CD14-positive monocyte (primary cell): ENCODE measurements around the gene FEZ2. TPM values are rescaled to one million over a fixed set of nuclear protein-coding genes. Genes with fewer than 3 reads are reported as not detected.

Experiments used
- DNase-seq, 3 donors: peaks; one replicate each; pipeline ENCODE4 v3.0.0-alpha.2; 2011 to 2022
- H2AFZ ChIP-seq: 2 replicates; pipeline ENCODE4 v1.6.0; 2012; ENCODE audit warnings: mild to moderate bottlenecking, low read depth, low read length, inconsistent platforms; ENCODE audit not compliant: insufficient read depth, poor library complexity, severe bottlenecking
- H3K27ac ChIP-seq, 2 donors: 1 replicate in 1 of 2; 2 replicates in 1 of 2; pipeline ENCODE4 v1.5.1; 2012 to 2013; ENCODE audit warnings: low read length in 2 of 2, control low read depth in 1 of 2, inconsistent platforms in 1 of 2, low read depth in 1 of 2, mild to moderate bottlenecking in 1 of 2
- H3K27me3 ChIP-seq, 2 donors: one replicate each; pipeline versions ENCODE4 v1.6.0 to v1.6.1; 2011 to 2013; ENCODE audit warnings: low read length in 2 of 2; ENCODE audit not compliant: control insufficient read depth in 2 of 2, insufficient read depth in 2 of 2
- H3K36me3 ChIP-seq, 2 donors: replicated peaks in 1 of 2; 1 replicate in 1 of 2; 2 replicates in 1 of 2; pipeline versions ENCODE4 v1.5.1 to v1.6.1; 2012 to 2013; ENCODE audit warnings: low read length in 2 of 2, control low read depth in 1 of 2, inconsistent platforms in 1 of 2, mild to moderate bottlenecking in 1 of 2; ENCODE audit not compliant: insufficient read depth in 2 of 2, control insufficient read depth in 1 of 2
- H3K4me1 ChIP-seq, 2 donors: 1 replicate in 1 of 2; 2 replicates in 1 of 2; pipeline versions ENCODE4 v1.5.1 to v1.6.1; 2012 to 2013; ENCODE audit warnings: low read length in 2 of 2, control low read depth in 1 of 2, inconsistent platforms in 1 of 2, mild to moderate bottlenecking in 1 of 2, moderate library complexity in 1 of 2; ENCODE audit not compliant: insufficient read depth in 2 of 2, control insufficient read depth in 1 of 2
- H3K4me2 ChIP-seq: replicated peaks from 2 replicates; pipeline ENCODE3; 2012; ENCODE audit warnings: low read length, moderate library complexity, mild to moderate bottlenecking; ENCODE audit not compliant: poor library complexity, severe bottlenecking; ENCODE audit errors: extremely low read depth
- H3K4me3 ChIP-seq, 3 experiments: fragments of 200-600 bp in 1 of 3; sonication (generic) in 1 of 3; replicated peaks in 1 of 3; 1 replicate in 2 of 3; 2 replicates in 1 of 3; pipeline ENCODE4 v1.5.1; 2011 to 2013; ENCODE audit warnings: low read length in 3 of 3, mild to moderate bottlenecking in 3 of 3, control low read depth in 2 of 3, low read depth in 2 of 3, inconsistent platforms in 1 of 3, moderate library complexity in 1 of 3
- H3K79me2 ChIP-seq: 2 replicates; pipeline ENCODE4 v1.6.0; 2012; ENCODE audit warnings: mild to moderate bottlenecking, control low read depth, inconsistent platforms, low read length, moderate library complexity; ENCODE audit not compliant: insufficient read depth
- H3K9ac ChIP-seq: 2 replicates; pipeline ENCODE4 v1.6.0; 2017; ENCODE audit warnings: low read length, mild to moderate bottlenecking; ENCODE audit not compliant: insufficient read depth, poor library complexity, severe bottlenecking
- H3K9me3 ChIP-seq, 2 donors: replicated peaks in 1 of 2; 1 replicate in 1 of 2; 2 replicates in 1 of 2; pipeline versions ENCODE4 v1.5.1 to v1.6.1; 2012 to 2013; ENCODE audit warnings: low read length in 2 of 2, control low read depth in 1 of 2; ENCODE audit not compliant: control insufficient read depth in 1 of 2, insufficient read depth in 1 of 2
- H4K20me1 ChIP-seq: 2 replicates; pipeline ENCODE4 v1.6.0; 2012; ENCODE audit warnings: mild to moderate bottlenecking, low read length, control low read depth, moderate library complexity; ENCODE audit not compliant: insufficient read depth
- H3K27ac Mint-ChIP-seq, 7 donors: one replicate each; pipeline ENCODE4 v1.8.0; 2020; ENCODE audit warnings: mild to moderate bottlenecking in 7 of 7, mixed read lengths in 7 of 7, moderate library complexity in 6 of 7, inconsistent platforms in 2 of 7
- H3K27me3 Mint-ChIP-seq, 3 donors: one replicate each; pipeline ENCODE4 v1.8.0; 2021 to 2022; ENCODE audit warnings: low read depth in 3 of 3, mild to moderate bottlenecking in 3 of 3, mixed read lengths in 3 of 3, moderate library complexity in 3 of 3, inconsistent platforms in 1 of 3
- H3K36me3 Mint-ChIP-seq, 2 donors: one replicate each; pipeline ENCODE4 v1.8.0; 2020; ENCODE audit warnings: mixed read lengths in 2 of 2, inconsistent platforms in 1 of 2, mild to moderate bottlenecking in 1 of 2
- H3K4me1 Mint-ChIP-seq: one replicate; pipeline ENCODE4 v1.8.0; 2020; ENCODE audit warnings: mild to moderate bottlenecking, mixed read lengths
- H3K4me3 Mint-ChIP-seq, 2 donors: one replicate each; pipeline ENCODE4 v1.8.0; 2020; ENCODE audit warnings: mild to moderate bottlenecking in 2 of 2, mixed read lengths in 2 of 2, moderate library complexity in 1 of 2
- H3K9me3 Mint-ChIP-seq, 7 donors: one replicate each; pipeline ENCODE4 v1.8.0; 2020 to 2022; ENCODE audit warnings: mixed read lengths in 7 of 7, mild to moderate bottlenecking in 6 of 7, moderate library complexity in 6 of 7, inconsistent platforms in 2 of 7
- CTCF ChIP-seq: fragments of 200-600 bp; IDR thresholded peaks from one replicate; pipeline ENCODE4 v1.8.0; 2022; ENCODE audit warnings: antibody characterized with exemption, mild to moderate bottlenecking
- WGBS: methylation state at CpG from one replicate; pipeline ENCODE4 v1.1.5; 2013; ENCODE audit warnings: missing lambda C conversion rate; ENCODE audit not compliant: insufficient coverage; 5-methylcytosine and 5-hydroxymethylcytosine counted together
- intact Hi-C, 2 donors: fragments of 100-400 bp; cut with micrococcal nuclease; formaldehyde crosslinking; loops; one replicate each; pipeline versions ENCODE4 v1.15.0 to v1.15.1; 2023
- polyA plus RNA-seq, 3 donors: library from polyadenylated mRNA; depleted of rRNA in 1 of 3; unstranded in 2 of 3; stranded (reverse) in 1 of 3; fragments of 300-500 nt in 2 of 3; fragments of >200 nt in 1 of 3; fragmentation: Illumina TruSeq in 2 of 3; gene quantifications; 1 replicate in 2 of 3; 2 replicates in 1 of 3; pipeline ENCODE4 v1.2.3, GENCODE V29; 2012 to 2021

FEZ2 gene
- polyA plus RNA-seq, 3 donors = 6.9 to 15.6 (median 8.7) TPM

- no peaks in the 10 kb centered on the region for H3K27me3 Mint-ChIP-seq
- Histone ChIP-seq H3K79me2 (no peaks in the 10 kb centered on the region), H3K36me3 (no peaks in the 10 kb centered on the region), H3K9ac (no peak overlapping the region), H3K4me1 (peaks cover 6 to 8% of the 10 kb centered on the region in 2 donors), H3K27me3 (no peaks in the 10 kb centered on the region), H3K4me2 (no peak overlapping the region), H3K27ac (no peak overlapping the region), H4K20me1 (no peaks in the 10 kb centered on the region), H3K4me3 (no peak overlapping the region), H3K9me3 (no peaks in the 10 kb centered on the region), H2AFZ (no peak overlapping the region)
- intact Hi-C loops = no loop called here
- 91% methylated on average over 4 of the region's 4 CpGs for WGBS
- no peak overlapping the region for H3K4me3 Mint-ChIP-seq
- no peak overlapping the region for H3K27ac Mint-ChIP-seq
- H3K36me3 Mint-ChIP-seq = peaks cover 10 to 27% of the 10 kb centered on the region in 2 donors
- H3K9me3 Mint-ChIP-seq = peaks cover 0 to 1% (median 0%) of the 10 kb centered on the region in 7 donors
- peaks cover 16% of the 10 kb centered on the region for H3K4me1 Mint-ChIP-seq
- no peak for TF ChIP-seq CTCF
- no peak for DNase-seq
Observed at GRCh38 chr2:36528274-36528673, 69.7 kb downstream of the FEZ2 start.

- peaks cover 22 to 33% of the 10 kb centered on the region in 2 donors for H3K36me3 Mint-ChIP-seq
- Histone ChIP-seq H3K9ac (no peak overlapping the region), H3K4me3 (no peak overlapping the region), H3K27ac (no peak overlapping the region), H2AFZ (no peak overlapping the region), H3K4me2 (no peak overlapping the region), H3K36me3 (no peaks in the 10 kb centered on the region), H4K20me1 (no peaks in the 10 kb centered on the region), H3K79me2 (no peaks in the 10 kb centered on the region), H3K4me1 (peaks cover 6 to 7% of the 10 kb centered on the region in 2 donors), H3K27me3 (no peaks in the 10 kb centered on the region), H3K9me3 (no peaks in the 10 kb centered on the region)
- WGBS = 95% methylated on average over 2 of the region's 2 CpGs
- no peak overlapping the region for H3K27ac Mint-ChIP-seq
- peaks cover 0 to 1% (median 0%) of the 10 kb centered on the region in 7 donors for H3K9me3 Mint-ChIP-seq
- no peaks in the 10 kb centered on the region for H3K27me3 Mint-ChIP-seq
- no peak for DNase-seq
- H3K4me1 Mint-ChIP-seq = peaks cover 11% of the 10 kb centered on the region
- H3K4me3 Mint-ChIP-seq = no peak overlapping the region
- intact Hi-C loops = no loop called here
- no peak for TF ChIP-seq CTCF
Observed at GRCh38 chr2:36526226-36526625, 71.7 kb downstream of the FEZ2 start.
